Ovary (tissue), 3 donors: ENCODE results near the gene PTGIS.

Source experiments
- CTCF ChIP-seq, 3 donors: fragments of 450-650 bp in 2 of 3; fragments of 200-600 bp in 1 of 3; IDR thresholded peaks; one replicate each; pipeline versions ENCODE4 v1.5.1 to v1.8.0; 2016 to 2022; ENCODE audit warnings: antibody characterized with exemption in 3 of 3, mild to moderate bottlenecking in 1 of 3
- EP300 ChIP-seq: sonication (generic); formaldehyde crosslinking; IDR thresholded peaks from one replicate; pipeline ENCODE4 v1.6.1; 2017; ENCODE audit warnings: antibody characterized with exemption
- donor health status: DM: no; HTN: no; CAD: no.

GRCh38 chr20:49602345-49603208 lies 34.6 kb upstream of the PTGIS start:
- no peak for TF ChIP-seq EP300
- TF ChIP-seq CTCF (IDR thresholded peaks at IDR 0.05), result no peak
